AG04449 (cell line): ENCODE results near the gene EIF3B.
"Not testable (repeated sequence)": the region's sequence is repeated elsewhere in the genome, so short reads cannot be mapped to it uniquely, and the experiment has no call there.

Source experiments
- CTCF ChIA-PET: fragments of 350-600 bp; formaldehyde crosslinking; extraction: SDS; loops from one replicate; lab custom pipeline; 2021; ENCODE audit warnings: antibody characterized with exemption; lab: Yijun Ruan, JAX
- POLR2A ChIA-PET: fragments of 400-600, 350-600 bp; formaldehyde crosslinking; extraction: SDS; loops from one replicate; lab custom pipeline; 2020; ENCODE audit warnings: antibody characterized with exemption, inconsistent platforms; lab: Yijun Ruan, JAX
- DNase-seq: peaks from one replicate; pipeline ENCODE4 v3.0.0-alpha.2; 2010; ENCODE audit warnings: low read depth, low spot score
- H3K4me3 ChIP-seq: 2 replicates; pipeline ENCODE4 v1.5.1; 2011; ENCODE audit warnings: low read depth, mild to moderate bottlenecking, control low read depth, low read length
- CTCF ChIP-seq: IDR thresholded peaks from one replicate; pipeline ENCODE4 v1.5.1; 2011; ENCODE audit warnings: mild to moderate bottlenecking, moderate library complexity, low read length, control low read depth, inconsistent platforms; ENCODE audit not compliant: insufficient read depth; ENCODE audit errors: missing control alignments

The EIF3B gene

DNA sequence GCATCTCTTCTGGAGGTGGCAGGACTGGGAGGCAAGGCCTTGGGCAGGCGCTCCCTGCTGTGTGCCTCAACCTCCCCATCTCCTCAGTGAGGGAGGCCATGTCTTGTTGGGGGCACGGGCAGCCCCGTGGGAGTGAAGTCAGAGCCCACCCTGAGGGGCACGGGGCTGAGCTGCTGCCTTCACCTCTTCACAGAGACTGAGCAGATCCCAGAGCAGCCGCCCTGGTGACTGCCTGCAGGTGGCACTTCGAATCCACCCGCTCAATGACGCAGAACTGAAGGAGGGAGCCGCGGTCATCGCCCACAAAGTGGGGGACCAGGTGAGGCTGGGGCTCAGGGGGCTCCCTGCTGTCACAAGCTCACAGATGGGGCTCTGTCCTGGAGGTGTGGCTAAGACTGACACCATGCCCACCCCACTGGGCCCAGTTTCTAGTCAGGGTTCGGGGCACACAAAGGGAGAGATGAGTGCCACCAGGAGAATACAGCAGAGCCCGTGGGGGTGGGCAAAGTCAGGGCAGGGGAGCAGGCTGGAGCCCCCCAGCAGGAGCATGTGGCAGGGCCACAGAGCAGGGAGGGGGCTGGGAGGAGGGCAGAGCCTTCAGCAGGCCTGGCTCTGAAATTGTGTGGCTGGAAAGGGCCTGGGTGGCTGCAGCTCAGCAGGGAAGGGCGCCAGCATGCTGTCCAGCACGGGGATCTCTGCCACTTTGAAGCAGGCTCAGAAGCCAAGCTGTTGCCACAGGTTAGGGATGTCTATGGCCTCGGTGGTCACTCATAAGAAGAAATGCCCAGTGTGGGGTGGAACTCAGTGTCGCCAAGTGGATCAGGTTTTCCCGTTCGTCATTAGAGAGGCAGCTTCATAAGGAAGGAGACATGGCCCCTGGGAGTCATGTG, 30.0 kb downstream of the EIF3B start:
- peak; percentile 25 for TF ChIP-seq CTCF
- DNase-seq = no peak
- no peak overlapping the region for H3K4me3 ChIP-seq
- CTCF ChIA-PET = interaction anchor here (0.5 to 1.5 kb wide), 4 partner anchors 18 to 85 kb away, joined by 3 to 6 read pairs (median 4); no protein-coding TSS in a partner anchor
- POLR2A ChIA-PET = interaction anchor here (0.6 to 0.8 kb wide), 2 partner anchors 13 to 15 kb away, joined by 3 to 4 read pairs; no protein-coding TSS in a partner anchor

DNA sequence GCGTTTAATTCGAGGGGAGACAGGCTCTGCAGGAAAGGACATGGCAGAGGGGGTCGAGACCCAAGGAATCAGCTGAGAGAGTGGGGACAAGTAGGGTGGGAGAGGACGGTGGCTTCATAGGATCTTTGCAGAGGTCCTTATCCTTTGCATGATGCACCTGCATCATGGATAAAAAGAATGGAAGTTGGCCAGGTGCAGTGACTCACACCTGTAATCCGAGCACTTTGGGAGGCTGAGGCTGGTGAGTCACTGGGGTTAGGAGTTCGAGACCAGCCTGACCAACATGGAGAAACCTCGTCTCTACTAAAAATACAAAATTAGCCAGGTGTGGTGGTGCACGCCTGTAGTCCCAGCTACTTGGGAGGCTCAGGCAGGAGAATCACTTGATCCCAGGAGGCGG, 31.5 kb downstream of the EIF3B start:
- DNase-seq, POLR2A ChIA-PET, H3K4me3 ChIP-seq: not testable (repeated sequence)
- CTCF ChIA-PET = interaction anchor here (0.7 to 1.1 kb wide), 3 partner anchors 13 to 807 kb away, joined by 3 read pairs; no protein-coding TSS in a partner anchor

GRCh38 chr7:2386964-2387669, 32.5 kb downstream of the EIF3B start:
- ChIA-PET CTCF (interaction anchor here (0.7 to 1.1 kb wide), 4 partner anchors 8 to 808 kb away, joined by 3 to 4 read pairs (median 3); no protein-coding TSS in a partner anchor), POLR2A (no interaction called here)
- no peak overlapping the region for H3K4me3 ChIP-seq
- no peak for TF ChIP-seq CTCF
- DNase-seq = no peak

DNA sequence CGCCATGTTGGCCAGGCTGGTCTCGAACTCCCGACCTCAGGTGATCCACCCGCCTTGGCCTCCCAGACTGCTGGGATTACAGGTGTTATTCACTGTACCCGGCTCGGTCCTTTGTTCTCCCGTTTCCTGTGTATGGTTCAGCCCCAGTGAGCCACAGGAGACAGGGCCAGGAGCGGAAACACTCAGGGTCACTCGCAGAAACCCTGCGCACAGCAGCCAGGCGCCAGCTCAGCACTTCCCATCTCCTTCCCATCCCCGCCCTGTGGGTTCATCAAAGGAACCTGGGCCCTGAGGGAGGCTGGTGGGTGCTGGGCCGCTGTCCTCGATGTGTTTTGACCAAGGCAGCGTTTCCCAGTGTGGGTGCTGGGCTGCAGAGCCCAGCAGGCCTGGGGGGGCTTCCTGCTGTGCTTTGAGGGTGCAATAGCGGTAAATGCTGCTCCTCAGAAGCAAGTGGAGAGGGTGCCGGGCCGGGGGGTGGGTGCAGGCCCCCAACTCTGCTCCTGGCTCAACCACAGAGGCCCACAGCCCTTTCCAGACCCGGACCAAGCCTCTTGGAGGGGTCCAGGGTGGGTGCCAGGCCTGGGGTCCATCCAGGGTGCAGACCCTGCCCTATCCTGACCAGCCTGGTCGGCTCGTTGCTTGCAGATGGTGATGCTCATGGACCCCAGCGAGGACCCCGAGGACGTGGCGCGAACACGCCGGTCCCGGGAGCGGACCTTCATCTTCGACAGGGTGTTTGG, 33.4 kb downstream of the EIF3B start:
- no peak overlapping the region for H3K4me3 ChIP-seq
- TF ChIP-seq CTCF = no peak
- POLR2A ChIA-PET = no interaction called here
- CTCF ChIA-PET = interaction anchor here (0.7 to 1.1 kb wide), 2 partner anchors 9 to 23 kb away, joined by 3 to 4 read pairs; no protein-coding TSS in a partner anchor
- DNase-seq = no peak

- H3K4me3 ChIP-seq = no peak overlapping the region
- TF ChIP-seq CTCF = no peak
- POLR2A ChIA-PET = no interaction called here
- no peak for DNase-seq
- CTCF ChIA-PET = no interaction called here
Measured at GRCh38 chr7:2388637-2388954, 34.0 kb downstream of the EIF3B start.

- H3K4me3 ChIP-seq, POLR2A ChIA-PET, CTCF ChIA-PET, DNase-seq: not testable (repeated sequence)
Measured at GRCh38 chr7:2390020-2390816, 35.6 kb downstream of the EIF3B start.
